H1 (cell line): Measurements from ENCODE around the gene TSNAXIP1. TPM values are rescaled to one million over a fixed set of nuclear protein-coding genes. Genes with fewer than 3 reads are reported as not detected.

ENCODE experiments used
- TBP ChIP-seq: IDR thresholded peaks from 2 replicates; pipeline ENCODE4 v1.6.1; 2011; ENCODE audit warnings: low read depth, low read length, improper control_type of control experiment
- polyA plus RNA-seq, 7 experiments: library from polyadenylated mRNA; depleted of rRNA in 3 of 7; stranded (reverse) in 5 of 7; unstranded in 2 of 7; fragments of >200 nt in 5 of 7; fragments of 200-250 nt in 2 of 7; gene quantifications; 1 replicate in 5 of 7; 2 replicates in 1 of 7; 4 replicates in 1 of 7; pipeline versions ENCODE4 v1.2.1 to v1.2.3, GENCODE V29; 2011 to 2013; ENCODE audit warnings: missing spikeins in 2 of 7, mixed read lengths in 2 of 7
- total RNA-seq: library from RNA; stranded (reverse); fragmentation: NEBNext Ultra II Directional; extraction: Animal tissue kit (Norgen Biotek cat#: 25700); gene quantifications from 2 replicates; pipeline ENCODE4 v1.2.1, GENCODE V29; 2021

TSNAXIP1 gene
- total and polyA plus RNA-seq, 2 of the 8 experiments (the other 6 are each of a cell fraction or from before 2014, with no cell fraction given), result 0.37 to 0.94 TPM

DNA sequence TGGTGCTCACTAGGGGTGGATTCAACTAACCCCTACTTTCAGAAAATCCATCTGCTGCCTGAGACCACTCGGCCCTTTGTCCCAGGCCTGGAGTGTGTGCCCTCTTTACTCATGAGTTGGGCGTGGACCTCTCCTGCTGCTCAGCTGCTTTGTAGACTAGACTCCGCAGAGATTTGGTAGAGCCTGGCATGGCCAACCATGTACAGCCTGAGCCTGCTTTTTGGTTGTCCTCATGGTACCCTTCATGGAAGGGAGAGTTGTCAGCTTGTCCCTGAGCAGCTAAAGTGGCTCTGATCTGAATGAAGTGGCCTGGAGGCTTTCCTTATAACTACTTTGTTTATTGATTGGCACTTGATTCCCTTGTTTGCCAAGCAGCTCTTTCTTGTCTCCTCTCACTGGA is 67.7 kb downstream of the TSNAXIP1 start (continued):
- no peak for TF ChIP-seq TBP
